ENCODE results near the gene ZSCAN2.

- no peak for TF ChIP-seq CTCF (IDR thresholded peaks at IDR 0.05 in 8 of 11, conservative IDR thresholded peaks at IDR 0.05 in 3 of 11)
- no peak for TF ChIP-seq POLR2A (IDR thresholded peaks at IDR 0.05)
Observed at GRCh38 chr15:84575493-84575892, 25.3 kb upstream of the ZSCAN2 start.
